ENCODE results near the gene POLE3.

Gene POLE3

DNA sequence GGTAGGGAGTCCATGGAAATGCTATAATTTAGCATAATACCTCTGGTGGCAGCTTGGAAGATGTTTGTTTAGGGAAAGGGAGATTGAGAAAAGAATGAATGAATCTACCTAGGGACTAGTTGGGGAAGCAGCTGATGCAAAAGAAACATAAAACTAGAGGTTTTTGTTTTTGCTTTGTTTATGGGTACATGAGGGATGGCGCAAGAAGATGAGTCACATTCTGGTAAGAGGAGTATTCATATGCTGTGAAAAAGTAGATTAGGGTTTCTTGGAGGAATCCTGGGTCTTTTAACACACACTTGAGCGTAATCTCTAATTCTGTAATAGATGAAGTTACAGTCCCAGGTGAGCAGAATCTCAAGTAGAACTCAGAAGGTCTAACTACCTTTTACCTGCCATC lies 17.2 kb upstream of the POLE3 start:
- H3K27ac ChIP-seq (replicated peaks): no peak overlapping the region
- H3K4me3 ChIP-seq (replicated peaks; ENCODE audit: insufficient read depth, low read length): no peak overlapping the region
- H3K27me3 ChIP-seq (ENCODE audit: insufficient read depth, poor library complexity, severe bottlenecking): no peaks in the 10 kb centered on the region
- peak in 1 of 2 experiments; percentile 24 for DNase-seq (ENCODE audit: low read depth in 1 of 2, low spot score in 1 of 2)
- TF ChIP-seq SPI1 (IDR thresholded peaks at IDR 0.05; ENCODE audit: borderline replicate concordance, low read depth) (no peak), POLR2AphosphoS5 (IDR thresholded peaks at IDR 0.05; ENCODE audit: low read depth) (no peak), GABPA (IDR thresholded peaks at IDR 0.05; ENCODE audit: low read depth) (no peak)
- TF ChIP-seq, protein P1, sequence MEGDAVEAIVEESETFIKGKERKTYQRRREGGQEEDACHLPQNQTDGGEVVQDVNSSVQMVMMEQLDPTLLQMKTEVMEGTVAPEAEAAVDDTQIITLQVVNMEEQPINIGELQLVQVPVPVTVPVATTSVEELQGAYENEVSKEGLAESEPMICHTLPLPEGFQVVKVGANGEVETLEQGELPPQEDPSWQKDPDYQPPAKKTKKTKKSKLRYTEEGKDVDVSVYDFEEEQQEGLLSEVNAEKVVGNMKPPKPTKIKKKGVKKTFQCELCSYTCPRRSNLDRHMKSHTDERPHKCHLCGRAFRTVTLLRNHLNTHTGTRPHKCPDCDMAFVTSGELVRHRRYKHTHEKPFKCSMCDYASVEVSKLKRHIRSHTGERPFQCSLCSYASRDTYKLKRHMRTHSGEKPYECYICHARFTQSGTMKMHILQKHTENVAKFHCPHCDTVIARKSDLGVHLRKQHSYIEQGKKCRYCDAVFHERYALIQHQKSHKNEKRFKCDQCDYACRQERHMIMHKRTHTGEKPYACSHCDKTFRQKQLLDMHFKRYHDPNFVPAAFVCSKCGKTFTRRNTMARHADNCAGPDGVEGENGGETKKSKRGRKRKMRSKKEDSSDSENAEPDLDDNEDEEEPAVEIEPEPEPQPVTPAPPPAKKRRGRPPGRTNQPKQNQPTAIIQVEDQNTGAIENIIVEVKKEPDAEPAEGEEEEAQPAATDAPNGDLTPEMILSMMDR (IDR thresholded peaks at IDR 0.05; ENCODE audit: insufficient read depth, low read length): no peak
- TF ChIP-seq, protein P2, sequence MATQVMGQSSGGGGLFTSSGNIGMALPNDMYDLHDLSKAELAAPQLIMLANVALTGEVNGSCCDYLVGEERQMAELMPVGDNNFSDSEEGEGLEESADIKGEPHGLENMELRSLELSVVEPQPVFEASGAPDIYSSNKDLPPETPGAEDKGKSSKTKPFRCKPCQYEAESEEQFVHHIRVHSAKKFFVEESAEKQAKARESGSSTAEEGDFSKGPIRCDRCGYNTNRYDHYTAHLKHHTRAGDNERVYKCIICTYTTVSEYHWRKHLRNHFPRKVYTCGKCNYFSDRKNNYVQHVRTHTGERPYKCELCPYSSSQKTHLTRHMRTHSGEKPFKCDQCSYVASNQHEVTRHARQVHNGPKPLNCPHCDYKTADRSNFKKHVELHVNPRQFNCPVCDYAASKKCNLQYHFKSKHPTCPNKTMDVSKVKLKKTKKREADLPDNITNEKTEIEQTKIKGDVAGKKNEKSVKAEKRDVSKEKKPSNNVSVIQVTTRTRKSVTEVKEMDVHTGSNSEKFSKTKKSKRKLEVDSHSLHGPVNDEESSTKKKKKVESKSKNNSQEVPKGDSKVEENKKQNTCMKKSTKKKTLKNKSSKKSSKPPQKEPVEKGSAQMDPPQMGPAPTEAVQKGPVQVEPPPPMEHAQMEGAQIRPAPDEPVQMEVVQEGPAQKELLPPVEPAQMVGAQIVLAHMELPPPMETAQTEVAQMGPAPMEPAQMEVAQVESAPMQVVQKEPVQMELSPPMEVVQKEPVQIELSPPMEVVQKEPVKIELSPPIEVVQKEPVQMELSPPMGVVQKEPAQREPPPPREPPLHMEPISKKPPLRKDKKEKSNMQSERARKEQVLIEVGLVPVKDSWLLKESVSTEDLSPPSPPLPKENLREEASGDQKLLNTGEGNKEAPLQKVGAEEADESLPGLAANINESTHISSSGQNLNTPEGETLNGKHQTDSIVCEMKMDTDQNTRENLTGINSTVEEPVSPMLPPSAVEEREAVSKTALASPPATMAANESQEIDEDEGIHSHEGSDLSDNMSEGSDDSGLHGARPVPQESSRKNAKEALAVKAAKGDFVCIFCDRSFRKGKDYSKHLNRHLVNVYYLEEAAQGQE (IDR thresholded peaks at IDR 0.05; ENCODE audit: insufficient replicate concordance, low read depth): no peak

DNA sequence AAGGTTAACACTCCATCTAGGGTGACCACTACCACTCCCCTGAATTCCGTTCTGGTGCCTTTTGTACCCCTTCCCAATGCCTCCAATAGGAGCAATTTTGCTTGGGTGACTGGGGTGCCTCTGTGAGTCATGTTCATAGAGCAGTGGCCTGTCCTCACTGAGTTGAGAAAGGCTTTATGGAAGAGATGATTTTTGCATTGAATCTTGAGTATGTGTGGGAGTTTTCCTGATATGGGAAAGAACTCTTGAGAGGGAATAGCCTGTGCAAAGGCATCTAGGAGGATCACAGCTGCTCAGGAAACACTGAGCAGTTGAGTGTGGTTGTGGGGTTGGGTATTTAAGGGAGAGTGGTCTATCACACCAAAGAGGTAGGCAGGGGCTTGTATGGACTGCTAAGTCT lies 16.2 kb upstream of the POLE3 start:
- DNase-seq (ENCODE audit: low read depth in 1 of 2, low spot score in 1 of 2): no peak
- Histone ChIP-seq H3K27ac (replicated peaks) (no peak overlapping the region), H3K27me3 (ENCODE audit: insufficient read depth, poor library complexity, severe bottlenecking) (no peaks in the 10 kb centered on the region), H3K4me3 (replicated peaks; ENCODE audit: insufficient read depth, low read length) (no peak overlapping the region)
- TF ChIP-seq, protein P2 (IDR thresholded peaks at IDR 0.05; ENCODE audit: insufficient replicate concordance, low read depth): no peak
- no peak for TF ChIP-seq SPI1 (IDR thresholded peaks at IDR 0.05; ENCODE audit: borderline replicate concordance, low read depth)
- TF ChIP-seq, protein P1 (IDR thresholded peaks at IDR 0.05; ENCODE audit: insufficient read depth, low read length): no peak
- no peak for TF ChIP-seq GABPA (IDR thresholded peaks at IDR 0.05; ENCODE audit: low read depth)
- TF ChIP-seq POLR2AphosphoS5 (IDR thresholded peaks at IDR 0.05; ENCODE audit: low read depth): no peak

DNA sequence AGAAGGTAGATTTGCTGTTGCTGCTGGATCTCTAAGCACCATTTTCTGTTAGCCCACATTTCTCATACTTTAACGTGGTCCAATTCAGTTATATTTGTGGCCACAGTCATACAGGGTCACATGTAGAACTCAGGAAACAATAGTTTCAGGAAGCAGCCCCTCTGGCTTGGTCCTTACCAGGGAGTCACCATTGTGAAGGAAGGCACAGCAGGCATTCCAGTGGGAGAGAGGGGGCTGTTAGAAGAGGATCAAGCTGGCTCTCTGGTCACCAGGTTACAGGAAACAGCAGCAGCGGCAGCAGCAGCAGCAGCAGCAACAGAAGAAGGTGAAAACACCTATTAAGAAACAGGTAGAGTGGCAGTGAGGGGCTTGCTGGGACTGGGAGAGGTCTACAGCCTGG lies 14.6 kb upstream of the POLE3 start:
- Histone ChIP-seq H3K27ac (replicated peaks) (no peak overlapping the region), H3K27me3 (ENCODE audit: insufficient read depth, poor library complexity, severe bottlenecking) (no peaks in the 10 kb centered on the region), H3K4me3 (replicated peaks; ENCODE audit: insufficient read depth, low read length) (no peak overlapping the region)
- TF ChIP-seq, protein P2 (IDR thresholded peaks at IDR 0.05; ENCODE audit: insufficient replicate concordance, low read depth): no peak
- TF ChIP-seq GABPA (IDR thresholded peaks at IDR 0.05; ENCODE audit: low read depth) (no peak), SPI1 (IDR thresholded peaks at IDR 0.05; ENCODE audit: borderline replicate concordance, low read depth) (no peak), POLR2AphosphoS5 (IDR thresholded peaks at IDR 0.05; ENCODE audit: low read depth) (no peak)
- TF ChIP-seq, protein P1 (IDR thresholded peaks at IDR 0.05; ENCODE audit: insufficient read depth, low read length): no peak
- DNase-seq (ENCODE audit: low read depth in 1 of 2, low spot score in 1 of 2): no peak

Data from HL-60 (cell line).